GM19395 (cell line): ENCODE data around the gene FOXO1.

Experiments used
- ATAC-seq: cut with Tn5 transposase; IDR thresholded peaks from one replicate; pipeline ENCODE4 v1.9.1; 2021; ENCODE audit warnings: mild to moderate bottlenecking, moderate library complexity; ENCODE audit not compliant: unreplicated experiment

Gene FOXO1

DNA sequence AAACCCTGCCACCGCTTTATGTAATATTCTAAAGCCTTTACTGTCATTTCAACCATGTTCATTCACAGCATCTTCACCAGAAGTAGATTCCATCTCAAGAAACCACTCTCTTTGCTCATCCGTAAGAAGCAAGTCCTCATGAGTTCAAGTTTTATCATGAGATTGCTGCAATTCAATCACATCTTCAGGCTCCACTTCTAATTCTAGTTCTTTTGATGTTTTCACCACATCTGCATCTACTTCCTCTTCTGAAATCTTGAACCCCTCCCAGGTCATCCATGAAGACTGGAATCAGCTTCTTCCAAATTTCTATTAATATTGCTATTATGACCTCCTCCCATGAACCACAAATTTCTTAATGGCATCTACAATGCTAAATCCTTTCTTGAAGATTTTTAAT is 83.9 kb downstream of the FOXO1 start:
- ATAC-seq: no peak

DNA sequence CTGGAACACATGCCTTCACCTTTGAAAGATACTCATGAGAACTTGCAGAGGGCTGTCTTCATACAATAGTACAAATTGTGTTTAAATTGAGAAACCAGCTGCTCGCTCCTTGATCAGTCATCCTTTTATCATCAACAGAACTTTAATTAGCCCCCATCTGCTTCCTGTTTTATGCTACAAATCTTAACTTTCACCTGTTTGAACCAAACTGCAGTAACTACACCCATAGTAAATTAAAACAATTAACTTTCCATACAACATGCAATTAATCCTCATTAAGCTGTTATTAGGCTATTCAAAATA is 85.2 kb downstream of the FOXO1 start:
- ATAC-seq: no peak

DNA sequence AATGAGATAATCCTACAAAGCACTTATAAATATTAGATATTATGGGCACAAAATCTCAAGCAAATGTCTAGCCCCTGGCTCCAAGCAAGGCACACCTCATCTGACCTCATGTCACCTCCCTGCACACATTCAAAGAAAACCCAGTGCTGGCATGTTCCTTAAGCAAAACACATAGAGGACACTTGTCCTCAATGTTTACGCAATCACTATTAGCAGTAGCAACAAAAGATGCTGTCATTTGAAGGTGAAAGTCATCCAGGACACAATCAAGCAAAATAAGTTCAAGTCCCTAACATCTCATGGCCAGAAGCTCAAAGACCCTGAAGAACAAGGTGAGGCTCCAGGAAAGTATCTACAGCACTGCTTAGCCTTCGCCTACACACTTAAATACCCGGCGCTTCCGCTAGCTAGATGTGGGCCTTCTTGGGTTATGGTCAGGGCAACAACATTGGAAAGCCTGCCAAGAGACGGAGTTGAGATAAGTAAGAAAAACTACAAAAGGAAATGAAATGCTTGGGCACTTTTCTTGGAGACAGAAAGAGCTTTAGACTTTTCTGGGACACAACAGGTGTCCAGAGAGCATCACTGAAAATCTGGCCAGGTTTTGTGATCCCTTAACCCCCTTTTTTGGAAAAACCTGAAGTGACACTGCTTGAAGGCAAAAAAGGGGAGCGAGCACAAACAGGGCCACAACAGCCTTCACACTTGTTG is 85.7 kb downstream of the FOXO1 start:
- no peak for ATAC-seq

DNA sequence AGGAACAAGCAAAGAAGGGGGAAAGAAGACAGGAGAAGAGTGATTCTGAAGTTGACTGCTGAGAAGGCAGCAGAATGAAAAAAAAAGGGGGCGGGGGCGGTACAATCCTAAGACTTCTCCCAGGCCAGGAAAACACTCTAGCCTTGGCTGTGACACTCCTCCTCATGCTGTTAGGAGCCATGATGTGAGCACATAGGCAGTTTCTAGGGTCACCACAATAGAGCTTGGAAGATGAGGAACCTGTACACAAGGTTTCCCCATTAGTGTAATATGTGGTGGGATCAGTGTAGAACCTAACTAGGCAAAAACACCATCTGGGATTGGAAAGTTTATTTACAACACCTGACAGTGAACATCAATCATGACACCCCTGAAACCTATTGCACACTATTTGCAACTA is 86.9 kb downstream of the FOXO1 start:
- ATAC-seq: no peak

DNA sequence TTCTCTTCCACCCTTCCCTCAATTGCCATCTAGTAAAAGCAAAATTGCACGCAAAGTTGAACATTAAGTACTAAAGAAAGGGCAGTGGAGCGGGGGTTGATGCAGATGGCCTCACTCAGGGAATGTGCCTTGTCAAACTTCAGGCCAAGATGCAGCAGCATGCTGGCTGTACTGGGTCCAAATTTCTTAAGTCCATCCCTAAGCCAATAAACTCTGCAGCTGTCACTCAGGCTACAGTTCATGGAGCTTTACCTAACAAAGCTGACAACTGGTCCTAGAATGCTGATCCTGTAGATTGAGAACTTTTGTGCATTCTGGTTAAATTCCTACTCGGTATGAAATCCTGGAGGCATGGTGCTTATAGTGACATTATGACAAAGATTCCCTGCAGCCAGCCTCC is 88.4 kb downstream of the FOXO1 start:
- no peak for ATAC-seq

DNA sequence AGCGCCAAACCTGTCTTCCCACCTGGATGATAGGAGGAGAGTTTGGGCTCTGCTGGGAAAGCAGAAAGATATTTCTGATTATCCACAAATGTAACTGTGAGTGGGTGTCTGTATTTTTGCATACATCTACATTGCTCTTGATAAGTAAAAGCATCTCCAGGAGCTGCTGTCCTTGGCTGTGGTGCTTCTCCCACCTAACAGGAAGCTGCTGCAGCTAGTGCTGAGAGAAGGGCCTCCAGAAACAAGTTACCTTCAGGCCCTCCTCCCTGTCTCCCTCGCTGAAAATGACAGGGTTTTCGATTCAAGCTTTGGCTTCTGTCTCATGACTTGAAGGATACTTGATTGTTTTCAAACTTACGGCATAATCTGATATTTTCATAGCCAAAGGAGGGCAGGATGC is 90.1 kb downstream of the FOXO1 start:
- ATAC-seq: no peak

DNA sequence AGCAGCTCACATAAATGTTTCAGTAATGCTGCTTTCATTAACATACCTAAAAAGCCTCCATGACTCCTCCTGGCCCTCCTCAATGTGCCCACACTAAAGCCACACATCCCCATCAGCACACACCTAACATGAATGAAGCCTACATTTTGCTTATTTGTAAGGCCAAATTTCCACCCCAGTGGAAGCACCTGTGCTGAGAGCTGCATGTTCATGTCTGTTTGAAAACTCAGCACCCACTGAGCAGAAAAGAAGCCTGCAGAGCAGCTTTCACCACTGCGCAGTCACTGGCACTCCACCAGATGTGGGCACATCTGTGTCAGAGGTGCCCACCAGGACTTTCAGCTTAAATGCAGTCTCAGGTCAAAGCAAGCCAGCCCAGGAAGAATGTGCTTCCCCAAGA is 93.5 kb downstream of the FOXO1 start:
- ATAC-seq: no peak

DNA sequence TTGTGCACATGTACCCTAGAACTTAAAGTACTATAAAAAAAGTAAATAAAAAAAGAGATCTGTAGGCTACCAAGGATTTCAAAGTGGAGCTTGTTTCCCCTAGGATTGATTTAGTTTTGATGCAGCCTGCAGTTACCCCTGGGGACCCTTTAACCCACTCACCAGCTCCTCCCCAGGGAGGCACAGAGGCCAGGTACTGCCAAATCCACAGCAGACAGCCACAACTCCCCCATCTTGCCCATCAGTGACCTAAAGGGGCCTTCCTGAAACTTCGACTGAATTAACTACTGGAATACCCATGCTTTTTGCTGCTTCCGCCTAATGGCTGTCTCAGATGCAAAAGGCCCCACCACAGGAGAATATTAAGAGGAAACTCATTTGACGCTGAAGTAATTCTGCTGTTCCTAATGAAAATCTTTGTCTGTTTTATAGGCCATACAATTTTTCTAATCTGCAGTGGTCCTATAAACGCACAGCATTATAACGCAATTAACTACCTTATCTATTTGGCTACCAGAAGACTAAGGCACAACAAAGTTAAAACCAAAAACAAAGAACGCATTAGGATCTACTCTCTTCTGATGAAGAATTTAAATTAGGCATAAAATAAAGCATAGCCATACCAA is 95.0 kb downstream of the FOXO1 start:
- ATAC-seq: no peak

DNA sequence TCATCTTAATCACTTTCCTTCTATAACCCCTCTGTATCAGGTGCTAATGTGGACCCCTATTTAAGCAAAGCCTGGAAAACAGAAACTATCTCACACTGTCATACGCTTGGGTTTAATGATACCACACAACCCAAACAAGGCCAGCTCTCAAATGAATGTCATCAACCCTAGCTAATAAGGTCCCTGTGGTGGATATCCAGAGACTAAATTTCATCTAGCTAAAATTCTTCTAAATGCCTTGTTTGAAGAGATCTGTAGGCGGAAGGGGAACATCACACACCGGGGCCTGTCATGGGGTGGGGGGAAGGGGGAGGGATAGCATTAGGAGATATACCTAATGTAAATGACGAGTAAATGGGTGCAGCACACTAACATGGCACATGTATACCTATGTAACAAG is 95.5 kb downstream of the FOXO1 start:
- ATAC-seq: no peak

DNA sequence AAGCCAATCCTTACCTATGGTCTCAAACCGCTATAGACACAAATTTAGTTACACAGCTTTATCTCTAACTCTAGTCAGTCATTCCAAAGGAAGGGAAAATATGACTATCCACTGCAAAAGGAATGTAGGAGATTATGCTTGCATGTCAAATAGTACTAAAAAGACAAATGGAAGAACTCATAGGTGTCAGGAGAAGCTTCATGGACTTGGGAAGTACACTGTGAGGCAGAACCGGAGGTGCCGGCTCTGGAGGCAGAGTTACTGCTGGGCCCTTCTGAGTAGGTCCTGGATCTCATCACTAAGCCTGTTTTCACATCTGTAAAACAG is 97.5 kb downstream of the FOXO1 start:
- no peak for ATAC-seq

DNA sequence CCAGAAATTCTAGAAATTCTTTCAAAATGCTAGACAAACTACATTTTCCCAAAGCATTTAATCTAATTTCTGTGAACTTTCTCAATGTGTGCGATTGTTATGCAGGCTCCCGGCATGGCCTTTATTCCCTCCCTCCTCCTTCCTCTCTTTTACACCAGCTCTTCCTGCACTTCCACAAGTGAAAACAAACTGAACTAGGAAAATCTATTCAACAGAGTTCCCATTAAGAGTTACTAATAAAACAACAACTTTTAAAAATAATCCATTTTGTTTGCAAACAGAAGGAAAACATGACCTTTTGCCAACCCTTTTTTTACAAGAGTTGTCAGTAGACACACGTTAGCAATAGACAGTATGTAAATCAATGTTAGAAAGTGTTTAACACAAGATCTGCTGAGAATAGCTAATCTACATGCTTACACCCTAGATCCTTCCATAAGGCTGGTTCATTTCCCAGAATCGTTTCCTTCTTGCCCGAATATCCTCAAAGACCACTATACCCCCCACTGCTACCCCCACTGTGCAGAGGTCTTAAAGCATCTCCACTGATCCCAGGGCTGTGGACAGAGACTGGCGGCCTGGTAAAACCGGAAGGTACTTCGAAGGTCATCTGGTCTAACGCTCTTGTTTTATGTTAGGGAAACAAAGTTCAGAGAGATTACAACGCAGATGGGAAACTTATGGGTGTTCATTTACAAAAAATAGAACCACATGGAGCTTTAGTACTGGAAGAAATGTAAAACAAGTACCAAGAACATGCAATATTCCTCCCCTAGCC is 98.0 kb downstream of the FOXO1 start:
- no peak for ATAC-seq

DNA sequence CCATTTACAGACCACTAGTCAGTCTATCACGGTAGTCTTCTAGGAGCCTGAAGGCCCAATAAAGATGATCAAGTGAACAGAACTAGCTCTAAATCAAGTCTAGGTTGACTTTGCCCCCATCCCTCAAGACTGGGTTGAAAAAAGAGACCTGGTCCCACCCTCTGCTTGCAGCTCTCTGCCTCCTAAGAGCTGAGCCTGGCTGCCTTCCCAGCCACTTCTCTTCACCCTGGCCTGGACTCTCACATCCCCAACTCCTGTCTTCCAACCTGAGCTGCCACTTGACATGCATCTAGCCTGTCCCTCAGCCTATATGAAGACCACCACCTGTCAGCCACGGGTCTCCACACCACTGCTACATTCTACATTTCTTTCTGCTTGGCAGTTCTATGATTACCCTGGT is 99.6 kb downstream of the FOXO1 start:
- no peak for ATAC-seq

DNA sequence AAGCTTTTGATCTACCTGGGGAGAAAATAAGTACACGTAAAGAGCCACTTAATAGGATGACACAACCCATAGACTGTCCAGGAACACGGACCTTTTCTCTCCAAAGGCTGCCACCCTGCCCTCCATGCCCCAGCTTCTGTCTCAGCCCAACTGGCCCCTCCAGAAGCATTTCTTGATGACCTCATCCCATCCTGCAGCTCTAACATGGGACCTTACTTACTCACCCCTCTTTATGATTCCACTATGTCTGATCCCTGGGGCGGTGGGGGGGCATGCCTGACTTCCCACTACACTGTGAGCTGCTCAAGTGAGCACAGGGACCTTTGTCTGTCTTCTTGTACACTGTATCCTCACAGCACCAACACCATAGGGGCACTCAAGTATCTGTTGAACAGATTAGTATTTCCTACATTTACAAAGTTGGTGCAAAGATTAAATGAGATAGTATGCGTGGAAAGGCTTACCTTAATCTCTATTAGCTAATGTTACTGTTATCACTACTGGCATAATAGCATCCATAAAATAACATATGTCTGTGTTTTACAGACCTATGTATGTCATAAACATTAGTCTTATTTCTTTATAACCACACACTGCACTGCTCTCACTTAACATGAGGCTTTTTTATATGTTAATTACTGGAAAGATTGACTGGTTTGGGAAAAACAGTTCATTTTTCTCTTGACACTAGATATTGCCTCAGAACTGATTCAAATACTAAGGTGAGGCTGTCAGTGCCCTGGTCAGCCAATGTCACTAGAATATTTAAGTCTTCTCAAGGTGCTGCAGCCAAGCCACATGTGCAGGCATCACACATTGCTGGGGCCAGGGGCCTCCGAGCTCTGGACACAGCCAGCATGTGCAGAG is 100.9 kb downstream of the FOXO1 start:
- no peak for ATAC-seq

DNA sequence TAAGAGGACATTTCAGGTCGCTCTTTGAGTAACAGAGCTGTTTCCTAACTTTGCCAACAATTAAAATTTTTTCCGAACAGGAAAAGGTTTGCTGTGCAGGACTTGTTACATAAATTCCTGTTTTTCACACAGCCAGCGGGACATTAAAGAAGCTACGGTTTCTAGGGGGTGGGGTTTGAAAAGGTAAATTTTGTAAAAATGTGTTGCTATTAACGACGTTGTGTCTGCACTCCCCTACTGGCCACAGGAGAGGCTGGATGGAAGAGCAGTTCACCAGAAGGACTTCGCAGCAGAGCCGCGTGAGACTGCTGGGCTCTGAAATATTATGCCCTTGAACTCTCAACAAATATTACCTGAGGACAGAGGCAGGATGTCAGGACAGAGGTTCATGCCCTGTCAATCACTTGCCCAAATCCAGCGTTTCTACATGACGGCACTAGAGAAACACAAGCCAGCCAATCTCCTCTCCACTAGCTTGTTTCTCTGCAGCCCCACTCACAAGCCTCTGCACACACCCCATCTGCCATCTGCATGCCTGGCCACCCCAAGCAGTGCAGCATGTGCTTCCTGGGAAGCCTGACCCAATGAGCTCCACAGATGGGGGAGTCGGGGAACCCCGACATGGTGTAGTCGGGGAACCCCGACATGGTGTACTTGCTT is 102.0 kb downstream of the FOXO1 start:
- ATAC-seq: no peak

DNA sequence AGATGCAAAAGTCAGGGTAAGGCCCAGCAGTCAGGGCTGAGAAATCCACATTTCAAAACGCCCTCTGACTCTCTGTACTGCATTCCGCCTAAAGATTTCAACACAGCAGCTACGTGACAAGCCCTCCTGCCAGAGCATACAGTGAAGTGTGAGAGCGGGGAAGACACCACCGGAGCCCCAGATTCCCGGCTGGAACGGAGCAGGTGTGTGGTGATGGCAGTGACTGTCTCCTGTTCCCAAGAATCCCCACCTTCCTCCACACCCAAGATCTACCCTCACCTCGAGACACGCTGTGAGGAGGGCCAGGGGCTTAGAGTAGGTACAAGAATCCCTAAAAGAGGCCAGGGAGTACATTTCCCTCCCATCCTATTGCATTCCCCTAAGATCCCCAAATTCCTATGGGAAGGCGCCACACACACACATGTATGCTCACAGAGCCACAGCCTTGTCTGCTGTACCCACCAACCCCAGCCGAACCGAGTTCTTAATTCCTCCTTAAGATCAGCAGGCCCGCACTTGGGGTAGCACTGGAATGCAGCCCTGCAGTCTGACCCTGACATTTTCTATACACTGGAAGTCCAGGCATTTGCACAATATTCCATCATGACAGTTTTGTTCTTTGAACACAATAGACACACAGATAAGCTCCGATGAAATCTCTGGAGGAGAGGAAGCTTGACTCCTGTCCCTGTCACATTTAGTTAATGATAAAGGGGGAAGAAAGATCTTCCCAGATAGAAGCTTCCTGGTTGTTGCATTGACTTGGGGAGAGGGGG is 102.9 kb downstream of the FOXO1 start:
- no peak for ATAC-seq

DNA sequence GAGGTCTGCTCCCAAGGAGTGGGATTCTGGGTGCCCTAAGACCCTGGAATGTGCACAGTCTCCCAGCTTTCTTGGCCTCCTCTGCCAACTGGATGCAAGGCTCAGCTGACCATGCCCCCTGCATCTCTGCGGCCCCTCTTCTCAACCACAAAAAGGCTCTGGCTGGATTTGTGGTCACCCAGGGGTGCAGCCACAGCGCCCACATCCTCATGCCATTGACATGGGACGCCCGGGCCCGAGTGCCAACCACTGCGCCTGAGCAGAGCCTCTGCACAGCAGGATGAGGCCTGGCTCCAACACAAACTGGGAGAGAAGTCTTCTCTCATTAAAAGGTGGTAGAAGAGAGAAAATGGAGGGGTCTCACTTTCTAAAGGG is 103.5 kb downstream of the FOXO1 start:
- no peak for ATAC-seq

DNA sequence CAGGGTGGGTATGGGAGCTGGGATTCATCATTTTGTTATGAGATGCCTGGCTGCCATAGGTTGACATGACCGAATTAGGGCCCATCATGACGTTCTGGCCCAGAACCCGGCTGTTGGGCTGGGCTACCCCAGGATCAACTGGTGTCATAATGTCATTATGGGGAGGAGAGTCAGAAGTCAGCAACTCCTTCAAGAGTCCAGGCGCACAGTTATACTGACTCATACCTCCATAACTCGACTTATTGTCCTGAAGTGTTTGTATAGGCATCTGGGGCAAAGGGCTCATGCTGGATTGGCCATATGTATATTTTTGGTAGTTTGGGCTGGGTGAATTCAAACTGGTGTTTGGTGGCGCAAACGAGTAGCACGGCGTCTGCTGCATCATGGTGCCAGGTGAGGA is 106.5 kb downstream of the FOXO1 start:
- ATAC-seq: no peak

DNA sequence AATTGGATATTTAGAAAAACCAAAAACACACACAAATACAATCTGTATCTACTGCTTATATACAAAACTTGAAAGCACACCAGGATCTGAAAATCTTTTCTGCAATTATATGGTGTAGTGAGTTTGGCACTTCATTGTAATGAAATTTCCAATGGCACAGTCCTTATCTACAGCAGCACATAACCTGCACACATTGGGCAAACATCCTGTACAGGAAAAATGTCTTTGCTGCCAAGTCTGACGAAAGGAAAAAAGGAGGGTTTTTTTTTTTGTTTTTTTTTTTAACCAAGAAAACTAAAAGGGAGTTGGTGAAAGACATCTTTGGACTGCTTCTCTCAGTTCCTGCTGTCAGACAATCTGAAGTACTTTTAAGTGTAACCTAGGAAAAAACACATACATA is 107.8 kb downstream of the FOXO1 start:
- ATAC-seq: no peak

DNA sequence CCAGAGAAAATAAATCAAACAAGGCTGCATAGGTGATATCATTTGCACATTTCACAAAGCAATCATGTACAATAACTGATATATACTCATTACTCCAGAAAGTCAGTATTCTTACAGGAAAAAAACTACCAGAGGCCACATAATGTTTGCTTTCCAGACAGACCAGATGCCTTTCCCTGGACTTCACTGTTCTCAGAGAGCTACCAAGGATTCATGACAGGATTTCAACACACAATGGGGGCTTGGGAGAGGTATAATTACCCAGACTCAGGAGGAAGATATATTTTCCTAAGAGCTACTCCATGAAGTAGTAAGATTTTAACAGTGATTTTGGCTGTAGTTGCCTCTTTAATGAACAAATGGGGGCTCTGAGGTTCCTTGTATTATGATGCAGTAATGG is 110.0 kb downstream of the FOXO1 start:
- ATAC-seq: no peak

DNA sequence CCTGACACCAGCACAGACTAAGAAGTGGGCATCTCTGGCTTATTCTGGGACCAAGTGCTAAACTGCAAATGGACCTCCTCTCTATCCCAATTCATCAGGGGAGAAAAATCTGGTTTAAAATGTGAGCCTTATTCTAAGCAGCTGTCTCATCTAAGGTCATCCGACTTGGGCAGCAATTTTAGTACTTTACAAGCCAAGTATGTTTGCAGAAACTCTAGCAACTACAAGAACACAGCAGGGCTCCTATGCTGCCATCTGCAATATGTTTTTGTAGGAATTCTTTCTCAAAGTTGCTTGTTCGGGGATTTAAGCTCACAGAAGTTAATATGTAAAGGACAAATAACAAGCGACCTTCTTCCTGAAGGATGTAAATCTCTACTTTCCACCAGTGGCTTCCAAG is 113.1 kb downstream of the FOXO1 start:
- no peak for ATAC-seq
